T-helper 1 cell (primary cell): Measurements from ENCODE around the gene PRDM12.

Source experiments
- DNase-seq, 5 donors: peaks; one replicate each; pipeline ENCODE4 v3.0.0-alpha.2; 2012 to 2020

PRDM12 gene

DNA sequence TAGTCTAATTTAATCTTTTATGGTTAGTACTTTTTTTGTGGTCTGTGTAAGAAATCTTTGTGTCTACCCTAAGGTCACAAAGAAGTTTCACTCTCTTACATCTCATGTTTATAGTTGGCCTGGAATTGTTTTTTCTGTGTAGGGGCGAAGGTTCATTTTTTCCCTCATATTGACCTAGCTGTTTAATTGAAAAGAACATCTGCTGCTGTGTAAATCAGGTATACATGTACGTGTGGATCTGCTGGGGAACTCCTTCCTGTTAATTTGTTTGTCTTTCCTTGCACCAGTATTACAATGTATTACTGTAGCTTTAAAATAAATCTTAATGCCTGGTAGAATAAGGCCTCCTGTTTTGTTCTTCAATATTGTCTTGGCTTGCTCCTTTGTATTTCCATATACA is 67.0 kb downstream of the PRDM12 start:
- no peak for DNase-seq

DNA sequence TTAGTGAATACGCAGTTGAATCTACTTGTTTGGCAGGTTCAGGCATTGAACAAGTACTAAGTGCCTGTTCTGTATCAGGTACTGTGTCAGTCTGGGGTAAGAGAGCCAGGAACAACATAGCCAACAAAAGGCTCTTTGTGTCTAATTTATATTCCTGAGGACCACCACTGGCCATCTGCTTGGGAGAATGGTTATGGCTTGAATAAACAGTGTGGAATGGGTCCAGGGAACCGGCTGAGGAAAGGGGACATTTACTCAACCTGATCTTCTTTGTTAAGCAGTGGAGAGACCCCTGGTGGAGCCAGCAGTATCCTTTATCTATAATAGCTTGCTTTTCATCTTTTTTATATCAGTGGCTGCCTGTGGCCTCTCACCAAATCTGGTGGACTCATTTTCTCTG is 67.7 kb downstream of the PRDM12 start:
- no peak for DNase-seq
